ENCODE data around the gene FGFRL1. TPM values are rescaled to one million over a fixed set of nuclear protein-coding genes. Genes with fewer than 3 reads are reported as not detected.
A peak's percentile ranks its signal among the peaks of the same experiment; 100 is the strongest.

The FGFRL1 gene
- total and polyA plus RNA-seq, 2 experiments from 2014 or later, result 28.1 to 34.0 TPM

- 93% methylated on average over 15 of the region's 15 CpGs for WGBS (ENCODE audit: low lambda C conversion rate, missing lambda C conversion rate)
Observed at GRCh38 chr4:982814-983213, 28.6 kb upstream of the FGFRL1 start.

GRCh38 chr4:984336-985054 lies 26.9 kb upstream of the FGFRL1 start:
- WGBS (ENCODE audit: low lambda C conversion rate, missing lambda C conversion rate), result 67% methylated on average over 15 of the region's 15 CpGs
- peak overlapping the region; percentile 91 for H3K4me2 ChIP-seq

More at GRCh38 chr4:982814-983213, 28.6 kb upstream of the FGFRL1 start:
- Histone ChIP-seq H3K4me2 (no peak overlapping the region), H3K4me1 (ENCODE audit: insufficient read depth) (peaks cover 13% of the 10 kb centered on the region), H3K36me3 (replicated peaks; ENCODE audit: insufficient read depth, low read depth) (no peaks in the 10 kb centered on the region), H3K27me3 (no peaks in the 10 kb centered on the region), H4K20me1 (ENCODE audit: insufficient read depth, poor library complexity, severe bottlenecking) (no peaks in the 10 kb centered on the region), H3K4me3 (no peak overlapping the region), H3K27ac (no peak overlapping the region), H3K9me2 (replicated peaks; ENCODE audit: insufficient read depth) (no peaks in the 10 kb centered on the region), H2AFZ (no peak overlapping the region), H3K79me2 (peaks cover 17% of the 10 kb centered on the region), H3K9me3 (ENCODE audit: low read depth) (no peaks in the 10 kb centered on the region)
- DNase-seq (ENCODE audit: low spot score), result no peak
- TF ChIP-seq CTCF (IDR thresholded peaks at IDR 0.05; ENCODE audit: poor library complexity) (no peak), EZH2 (IDR thresholded peaks at IDR 0.05; ENCODE audit: borderline replicate concordance) (no peak), EZH2phosphoT487 (IDR thresholded peaks at IDR 0.05; ENCODE audit: low read depth, severe bottlenecking, unreplicated experiment) (no peak)

GRCh38 chr4:985123-985830 lies 26.1 kb upstream of the FGFRL1 start:
- no peak for TF ChIP-seq EZH2 (IDR thresholded peaks at IDR 0.05; ENCODE audit: borderline replicate concordance)
- no peak for TF ChIP-seq EZH2phosphoT487 (IDR thresholded peaks at IDR 0.05; ENCODE audit: low read depth, severe bottlenecking, unreplicated experiment)
- TF ChIP-seq CTCF (IDR thresholded peaks at IDR 0.05; ENCODE audit: poor library complexity), result no peak
- peak overlapping the region; percentile 82 for H2AFZ ChIP-seq
- H3K27me3 ChIP-seq, result no peaks in the 10 kb centered on the region
- peaks cover 13% of the 10 kb centered on the region for H3K4me1 ChIP-seq (ENCODE audit: insufficient read depth)
- no peaks in the 10 kb centered on the region for H3K9me2 ChIP-seq (replicated peaks; ENCODE audit: insufficient read depth)
- DNase-seq (ENCODE audit: low spot score), result peak; percentile 85
- peak overlapping the region; percentile 91 for H3K4me2 ChIP-seq
- H4K20me1 ChIP-seq (ENCODE audit: insufficient read depth, poor library complexity, severe bottlenecking), result no peaks in the 10 kb centered on the region
- no peak overlapping the region for H3K27ac ChIP-seq
- WGBS (ENCODE audit: low lambda C conversion rate, missing lambda C conversion rate), result 26% methylated on average over 22 of the region's 23 CpGs
- H3K36me3 ChIP-seq (replicated peaks; ENCODE audit: insufficient read depth, low read depth), result no peaks in the 10 kb centered on the region
- H3K9me3 ChIP-seq (ENCODE audit: low read depth), result no peaks in the 10 kb centered on the region
- H3K4me3 ChIP-seq, result peak overlapping the region; percentile 3
- H3K79me2 ChIP-seq, result peaks cover 17% of the 10 kb centered on the region

More at GRCh38 chr4:984336-985054, 26.9 kb upstream of the FGFRL1 start:
- H4K20me1 ChIP-seq (ENCODE audit: insufficient read depth, poor library complexity, severe bottlenecking), result no peaks in the 10 kb centered on the region
- peak overlapping the region; percentile 3 for H3K4me3 ChIP-seq
- H3K27me3 ChIP-seq, result no peaks in the 10 kb centered on the region
- peaks cover 17% of the 10 kb centered on the region for H3K79me2 ChIP-seq
- no peak overlapping the region for H3K27ac ChIP-seq
- H2AFZ ChIP-seq, result peak overlapping the region; percentile 82
- DNase-seq (ENCODE audit: low spot score), result no peak
- no peaks in the 10 kb centered on the region for H3K36me3 ChIP-seq (replicated peaks; ENCODE audit: insufficient read depth, low read depth)
- TF ChIP-seq EZH2phosphoT487 (IDR thresholded peaks at IDR 0.05; ENCODE audit: low read depth, severe bottlenecking, unreplicated experiment) (no peak), EZH2 (IDR thresholded peaks at IDR 0.05; ENCODE audit: borderline replicate concordance) (no peak), CTCF (IDR thresholded peaks at IDR 0.05; ENCODE audit: poor library complexity) (no peak)
- no peaks in the 10 kb centered on the region for H3K9me3 ChIP-seq (ENCODE audit: low read depth)
- peaks cover 13% of the 10 kb centered on the region for H3K4me1 ChIP-seq (ENCODE audit: insufficient read depth)
- no peaks in the 10 kb centered on the region for H3K9me2 ChIP-seq (replicated peaks; ENCODE audit: insufficient read depth)
